ENCODE measurements around the gene RWDD1.

RWDD1 gene

DNA sequence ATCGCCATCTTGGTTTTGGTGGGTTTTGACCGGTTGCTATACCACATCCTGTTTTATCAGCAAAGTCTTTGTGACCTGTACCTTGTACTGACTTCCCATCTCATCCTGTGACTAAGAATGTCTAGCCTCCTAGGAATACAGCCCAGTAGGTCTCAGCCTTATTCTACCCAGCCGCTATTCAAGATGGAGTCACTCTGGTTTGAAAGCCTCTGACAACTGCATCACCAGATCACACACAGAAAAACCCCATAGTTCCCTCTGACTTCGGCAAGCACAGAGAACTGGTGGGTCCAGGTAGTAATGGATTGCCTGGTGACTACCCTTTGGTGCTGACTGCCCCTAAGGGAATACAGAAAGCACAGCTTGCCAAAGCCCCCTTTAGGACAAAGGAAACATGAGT lies 34.6 kb downstream of the RWDD1 start:
- Mint-ChIP-seq H3K9me3 (peaks cover 10 to 13% of the 10 kb centered on the region in 2 donors), H3K4me1 (no peaks in the 10 kb centered on the region), H3K4me3 (no peak overlapping the region), H3K36me3 (peaks cover 23 to 36% of the 10 kb centered on the region in 2 donors), H3K27ac (no peak overlapping the region), H3K27me3 (peaks cover 0 to under 1% of the 10 kb centered on the region in 2 donors)
- ATAC-seq (replicated peaks) (no peak), DNase-seq (no peak)

DNA sequence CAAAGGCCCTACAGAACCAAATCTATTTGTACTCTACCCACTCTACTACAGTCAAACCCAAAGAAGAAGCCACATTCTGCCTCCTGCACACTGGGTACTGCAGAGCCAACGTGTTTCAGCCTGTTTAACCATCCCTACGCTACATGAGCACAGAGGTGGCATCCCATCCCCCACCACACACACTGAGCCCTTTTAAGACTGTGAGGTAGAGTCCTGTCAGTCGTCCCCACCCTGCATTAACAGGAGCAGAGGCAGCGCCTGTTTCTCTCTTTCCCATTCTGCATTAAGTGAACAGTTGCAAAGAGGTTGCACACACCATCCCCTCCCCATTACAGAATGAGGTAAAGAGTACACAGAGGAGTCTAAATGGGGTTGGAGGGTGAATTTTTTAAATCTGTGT lies 39.8 kb downstream of the RWDD1 start:
- H3K27me3 Mint-ChIP-seq: peaks cover 4 to 10% of the 10 kb centered on the region in 2 donors
- no peak for ATAC-seq (replicated peaks)
- H3K4me3 Mint-ChIP-seq: no peak overlapping the region
- peaks cover 2 to 4% of the 10 kb centered on the region in 2 donors for H3K4me1 Mint-ChIP-seq
- H3K27ac Mint-ChIP-seq: no peak overlapping the region
- peaks cover 0 to 2% of the 10 kb centered on the region in 2 donors for H3K36me3 Mint-ChIP-seq
- H3K9me3 Mint-ChIP-seq: peaks cover 0 to 2% of the 10 kb centered on the region in 2 donors
- no peak for DNase-seq

- peaks cover 7 to 18% of the 10 kb centered on the region in 2 donors for H3K27me3 Mint-ChIP-seq
- H3K4me3 Mint-ChIP-seq: peak within 1 kb of the TSS; percentile 88 to 99
- peaks cover 0 to 2% of the 10 kb centered on the region in 2 donors for H3K36me3 Mint-ChIP-seq
- H3K4me1 Mint-ChIP-seq: peaks cover 8 to 15% of the 10 kb centered on the region in 2 donors
- H3K9me3 Mint-ChIP-seq: peaks cover 0 to 2% of the 10 kb centered on the region in 2 donors
- ATAC-seq (replicated peaks) (peak; percentile 99), DNase-seq (peak; percentile 76)
- H3K27ac Mint-ChIP-seq: peak within 1 kb of the TSS; percentile 22
Measured at GRCh38 chr6:116615937-116616736, 44.8 kb downstream of the RWDD1 start, which contains the start of gene RSPH4A. Gene RSPH4A, plus strand, starts transcription at chr6:116616479. Its CDS starts 145 bp downstream, at chr6:116616624.

DNA sequence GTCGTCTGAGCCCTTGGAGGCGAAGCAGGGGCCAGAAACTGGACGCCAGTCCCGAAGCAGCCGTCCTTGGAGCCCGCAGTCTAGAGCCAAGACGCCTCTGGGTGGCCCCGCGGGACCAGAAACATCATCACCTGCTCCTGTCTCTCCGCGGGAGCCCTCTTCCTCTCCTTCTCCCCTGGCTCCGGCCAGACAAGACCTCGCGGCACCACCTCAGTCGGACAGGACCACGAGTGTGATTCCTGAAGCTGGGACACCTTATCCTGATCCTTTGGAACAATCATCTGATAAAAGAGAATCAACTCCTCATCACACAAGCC lies 45.4 kb downstream of the RWDD1 start:
- Mint-ChIP-seq H3K27ac (peak overlapping the region; percentile 20), H3K36me3 (peaks cover 0 to 2% of the 10 kb centered on the region in 2 donors), H3K4me1 (peaks cover 8 to 15% of the 10 kb centered on the region in 2 donors), H3K27me3 (peaks cover 6 to 18% of the 10 kb centered on the region in 2 donors), H3K9me3 (peaks cover 0 to 2% of the 10 kb centered on the region in 2 donors), H3K4me3 (peak overlapping the region; percentile 88 to 99)
- no peak for DNase-seq
- ATAC-seq (replicated peaks): peak; percentile 44 to 45

DNA sequence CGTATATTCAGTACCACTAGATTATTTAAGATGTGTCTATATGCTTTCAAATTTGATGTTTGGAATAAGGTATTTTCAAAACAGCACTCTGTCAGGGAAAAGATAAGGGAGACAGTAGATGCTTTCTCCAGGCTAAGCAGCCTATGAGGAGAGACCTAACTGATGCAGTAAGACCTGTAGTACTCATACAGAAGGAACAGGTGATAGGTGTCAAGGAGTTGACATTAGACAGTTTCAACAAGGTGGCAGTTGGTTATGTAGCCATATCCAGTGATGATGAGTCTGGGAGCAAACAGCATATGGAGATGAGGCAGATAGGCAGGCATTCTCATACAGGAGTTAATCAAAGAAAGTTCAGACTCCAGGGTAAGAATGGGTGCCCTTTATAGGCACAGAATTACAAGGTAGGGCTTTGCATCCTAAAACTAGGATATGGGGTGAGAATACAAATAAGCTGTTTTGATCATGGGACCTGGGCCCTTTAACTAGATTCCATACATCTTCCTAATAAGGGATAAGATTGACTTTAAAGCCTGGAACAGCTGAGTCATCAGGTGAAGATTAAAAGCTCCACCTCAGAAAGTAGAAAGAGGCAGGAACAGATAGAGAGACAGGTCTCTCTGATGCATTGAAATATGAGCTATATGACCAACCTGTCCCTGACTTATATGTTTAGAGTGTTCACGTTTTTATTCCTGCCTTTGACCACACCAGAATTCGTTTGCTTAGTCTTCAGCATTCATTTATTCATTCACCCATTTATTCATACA lies 52.9 kb downstream of the RWDD1 start:
- H3K27me3 Mint-ChIP-seq: no peaks in the 10 kb centered on the region
- peaks cover 0 to 9% of the 10 kb centered on the region in 2 donors for H3K36me3 Mint-ChIP-seq
- no peak overlapping the region for H3K4me3 Mint-ChIP-seq
- no peak for DNase-seq
- no peak overlapping the region for H3K27ac Mint-ChIP-seq
- H3K9me3 Mint-ChIP-seq: peaks cover 3 to 5% of the 10 kb centered on the region in 2 donors
- ATAC-seq (replicated peaks): no peak
- no peaks in the 10 kb centered on the region for H3K4me1 Mint-ChIP-seq

DNA sequence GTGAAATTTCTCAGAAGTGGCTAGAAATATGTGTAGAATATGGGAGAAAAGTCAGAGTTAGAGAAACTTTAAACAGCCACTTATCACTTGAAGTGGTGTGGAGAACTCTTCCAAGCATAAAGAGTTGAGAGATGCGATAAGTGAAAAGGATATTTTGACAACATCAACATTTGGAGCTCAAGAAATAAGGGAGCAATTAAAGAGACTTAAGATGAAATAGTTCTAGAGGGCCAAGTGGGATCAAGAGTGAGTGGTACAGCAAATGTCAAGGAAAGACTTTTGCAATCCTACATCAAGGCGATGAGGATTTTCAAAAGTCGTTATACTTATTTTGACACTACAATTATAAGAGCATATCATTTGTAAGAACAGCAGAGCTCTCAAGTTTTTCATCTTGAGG lies 54.6 kb downstream of the RWDD1 start:
- Mint-ChIP-seq H3K9me3 (peaks cover 3 to 5% of the 10 kb centered on the region in 2 donors), H3K4me1 (peaks cover 0 to 6% of the 10 kb centered on the region in 2 donors), H3K4me3 (no peak overlapping the region), H3K36me3 (peaks cover 0 to 9% of the 10 kb centered on the region in 2 donors), H3K27me3 (no peaks in the 10 kb centered on the region), H3K27ac (no peak overlapping the region)
- DNase-seq: no peak
- ATAC-seq (replicated peaks): no peak

DNA sequence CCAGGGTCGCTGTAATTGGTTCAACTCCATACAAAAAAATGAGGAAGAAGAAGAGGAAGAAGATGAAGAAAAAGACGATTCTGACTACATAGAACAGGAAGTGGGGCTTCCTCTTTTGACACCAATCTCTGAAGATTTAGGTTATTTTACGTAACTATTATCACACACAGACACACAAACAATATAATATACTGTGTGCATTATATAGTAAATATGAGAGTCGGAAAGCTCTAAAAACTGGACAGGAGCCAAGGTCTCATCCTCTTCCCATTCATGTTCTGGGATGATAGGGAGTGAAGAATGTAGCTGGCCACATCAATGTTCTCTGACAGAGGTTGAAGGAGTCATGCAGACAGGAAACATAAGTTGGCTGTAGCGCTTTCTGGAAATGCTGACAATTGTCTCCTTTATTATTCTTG lies 58.3 kb downstream of the RWDD1 start:
- peaks cover 14 to 25% of the 10 kb centered on the region in 2 donors for H3K36me3 Mint-ChIP-seq
- ATAC-seq (replicated peaks) (peak in 1 of 2 donors; percentile 52), DNase-seq (no peak)
- peaks cover 0 to 12% of the 10 kb centered on the region in 2 donors for H3K4me1 Mint-ChIP-seq
- peaks cover 3 to 5% of the 10 kb centered on the region in 2 donors for H3K9me3 Mint-ChIP-seq
- no peak overlapping the region for H3K4me3 Mint-ChIP-seq
- H3K27me3 Mint-ChIP-seq: no peaks in the 10 kb centered on the region
- no peak overlapping the region for H3K27ac Mint-ChIP-seq

- Mint-ChIP-seq H3K36me3 (peaks cover 17 to 35% of the 10 kb centered on the region in 2 donors), H3K27me3 (no peaks in the 10 kb centered on the region), H3K4me1 (peaks cover 0 to 12% of the 10 kb centered on the region in 2 donors), H3K27ac (no peak overlapping the region), H3K9me3 (peaks cover 3 to 5% of the 10 kb centered on the region in 2 donors), H3K4me3 (no peak overlapping the region)
- DNase-seq (no peak), ATAC-seq (replicated peaks) (peak in 1 of 2 donors; percentile 29)
Measured at GRCh38 chr6:116631379-116631990, 60.2 kb downstream of the RWDD1 start.

- Mint-ChIP-seq H3K27ac (no peak overlapping the region), H3K36me3 (peaks cover 21 to 39% of the 10 kb centered on the region in 2 donors), H3K4me3 (no peak overlapping the region), H3K27me3 (no peaks in the 10 kb centered on the region), H3K4me1 (peaks cover 0 to 14% of the 10 kb centered on the region in 2 donors), H3K9me3 (no peaks in the 10 kb centered on the region)
- DNase-seq (no peak), ATAC-seq (replicated peaks) (no peak)
Measured at GRCh38 chr6:116633685-116634084, 62.4 kb downstream of the RWDD1 start.

All from stimulated activated naive B cell treated with anti-CD40 and anti-IgM and Interleukin-4, amounts not matched to agents 10 μg/mL and 1 μg/mL and 100 μg/mL, for 72 hours (primary cell).